ENCODE data around the gene SLC44A5. TPM values are rescaled to one million over a fixed set of nuclear protein-coding genes. Genes with fewer than 3 reads are reported as not detected.

Gene SLC44A5
- total and polyA plus RNA-seq, 10 of the 15 experiments (the other 5 are each of a cell fraction or from before 2014, with no cell fraction given) = 0.04 to 1.3 TPM; not detected in 8

DNA sequence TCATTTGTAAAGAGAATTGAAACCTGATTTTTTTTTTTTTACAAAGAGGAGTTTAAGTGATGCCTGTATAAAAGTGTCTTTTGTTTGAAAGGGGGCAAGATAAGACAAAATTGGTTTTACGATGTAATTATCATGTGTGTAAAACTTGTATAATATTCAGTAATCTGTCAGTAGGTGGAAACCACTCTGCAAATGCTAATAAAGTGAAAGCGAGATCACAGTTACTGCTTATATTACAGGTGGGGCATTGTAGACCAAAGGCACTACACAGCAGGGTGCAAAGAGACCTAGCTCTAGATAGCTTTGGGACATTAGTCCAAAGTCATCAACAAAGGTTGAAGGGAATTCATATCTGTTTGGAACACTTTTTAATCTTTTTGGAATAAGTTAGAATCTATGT is 302.5 kb downstream of the SLC44A5 start (continued):
- TF ChIP-seq MXI1 (IDR thresholded peaks at IDR 0.05; ENCODE audit: low read depth, low read length) (no peak), LARP7 (IDR thresholded peaks at IDR 0.05) (no peak), TCF3 (IDR thresholded peaks at IDR 0.05; ENCODE audit: borderline replicate concordance, insufficient read depth, low read depth, low read length) (no peak), MEF2A (IDR thresholded peaks at IDR 0.05; ENCODE audit: insufficient read depth, low read depth, low read length) (no peak), SUZ12 (IDR thresholded peaks at IDR 0.05; ENCODE audit: unreplicated experiment) (no peak), KAT2A (conservative IDR thresholded peaks at IDR 0.05; ENCODE audit: control insufficient read depth, low read depth, low read length) (no peak)
- TF ChIP-seq, protein P1, sequence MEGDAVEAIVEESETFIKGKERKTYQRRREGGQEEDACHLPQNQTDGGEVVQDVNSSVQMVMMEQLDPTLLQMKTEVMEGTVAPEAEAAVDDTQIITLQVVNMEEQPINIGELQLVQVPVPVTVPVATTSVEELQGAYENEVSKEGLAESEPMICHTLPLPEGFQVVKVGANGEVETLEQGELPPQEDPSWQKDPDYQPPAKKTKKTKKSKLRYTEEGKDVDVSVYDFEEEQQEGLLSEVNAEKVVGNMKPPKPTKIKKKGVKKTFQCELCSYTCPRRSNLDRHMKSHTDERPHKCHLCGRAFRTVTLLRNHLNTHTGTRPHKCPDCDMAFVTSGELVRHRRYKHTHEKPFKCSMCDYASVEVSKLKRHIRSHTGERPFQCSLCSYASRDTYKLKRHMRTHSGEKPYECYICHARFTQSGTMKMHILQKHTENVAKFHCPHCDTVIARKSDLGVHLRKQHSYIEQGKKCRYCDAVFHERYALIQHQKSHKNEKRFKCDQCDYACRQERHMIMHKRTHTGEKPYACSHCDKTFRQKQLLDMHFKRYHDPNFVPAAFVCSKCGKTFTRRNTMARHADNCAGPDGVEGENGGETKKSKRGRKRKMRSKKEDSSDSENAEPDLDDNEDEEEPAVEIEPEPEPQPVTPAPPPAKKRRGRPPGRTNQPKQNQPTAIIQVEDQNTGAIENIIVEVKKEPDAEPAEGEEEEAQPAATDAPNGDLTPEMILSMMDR (IDR thresholded peaks at IDR 0.05 in 2 of 3, conservative IDR thresholded peaks at IDR 0.05 in 1 of 3; ENCODE audit: control insufficient read depth in 2 of 3, extremely low read depth in 1 of 3, insufficient read depth in 1 of 3, low read depth in 3 of 3, low read length in 3 of 3) = no peak
- TF ChIP-seq, protein P2, sequence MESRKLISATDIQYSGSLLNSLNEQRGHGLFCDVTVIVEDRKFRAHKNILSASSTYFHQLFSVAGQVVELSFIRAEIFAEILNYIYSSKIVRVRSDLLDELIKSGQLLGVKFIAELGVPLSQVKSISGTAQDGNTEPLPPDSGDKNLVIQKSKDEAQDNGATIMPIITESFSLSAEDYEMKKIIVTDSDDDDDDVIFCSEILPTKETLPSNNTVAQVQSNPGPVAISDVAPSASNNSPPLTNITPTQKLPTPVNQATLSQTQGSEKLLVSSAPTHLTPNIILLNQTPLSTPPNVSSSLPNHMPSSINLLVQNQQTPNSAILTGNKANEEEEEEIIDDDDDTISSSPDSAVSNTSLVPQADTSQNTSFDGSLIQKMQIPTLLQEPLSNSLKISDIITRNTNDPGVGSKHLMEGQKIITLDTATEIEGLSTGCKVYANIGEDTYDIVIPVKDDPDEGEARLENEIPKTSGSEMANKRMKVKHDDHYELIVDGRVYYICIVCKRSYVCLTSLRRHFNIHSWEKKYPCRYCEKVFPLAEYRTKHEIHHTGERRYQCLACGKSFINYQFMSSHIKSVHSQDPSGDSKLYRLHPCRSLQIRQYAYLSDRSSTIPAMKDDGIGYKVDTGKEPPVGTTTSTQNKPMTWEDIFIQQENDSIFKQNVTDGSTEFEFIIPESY (IDR thresholded peaks at IDR 0.05) = no peak

DNA sequence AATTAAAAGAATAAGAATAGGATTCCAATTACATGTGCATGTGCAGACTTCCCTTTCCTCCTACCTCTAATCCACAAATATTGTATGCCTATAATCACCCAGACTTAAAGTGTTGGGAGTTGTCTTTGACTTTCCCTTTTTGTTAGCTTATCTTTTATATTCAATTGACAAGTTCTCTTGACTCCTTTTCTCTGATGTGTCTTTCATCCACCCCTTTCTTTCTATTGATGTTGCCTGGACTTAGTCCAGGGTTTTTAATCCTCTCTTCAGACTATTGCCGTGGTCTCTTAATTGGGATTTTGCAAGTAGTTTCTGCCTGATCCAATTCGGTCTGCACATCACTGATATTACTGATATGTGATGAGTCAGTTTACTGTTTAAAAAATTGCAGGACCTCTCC is 305.9 kb downstream of the SLC44A5 start:
- intact Hi-C loops (cut with micrococcal nuclease; ENCODE audit: unreplicated experiment) = no loop called here
- no peak overlapping the region for H3K4me3 ChIP-seq
- FAIRE-seq = no peak
- WGBS (ENCODE audit: insufficient coverage, insufficient replicate concordance, low lambda C conversion rate, missing lambda C conversion rate) = 71% methylated on average over 2 of the region's 2 CpGs
- SMC1A ChIA-PET (ENCODE audit: uncharacterized antibody, unreplicated experiment) = no interaction called here
- no peak overlapping the region for H3K27ac ChIP-seq (ENCODE audit: control insufficient read depth, insufficient read depth)
- no peak overlapping the region for H3K4me2 ChIP-seq (ENCODE audit: control insufficient read depth, insufficient read depth)
- H3K9ac ChIP-seq (ENCODE audit: control insufficient read depth, insufficient read depth, low read length) = no peak overlapping the region
- no peak for DNase-seq (ENCODE audit: low read depth, low spot score)
- H2AFZ ChIP-seq (ENCODE audit: control insufficient read depth, low read depth, low read length) = no peak overlapping the region
- no peaks in the 10 kb centered on the region for H3K79me2 ChIP-seq (ENCODE audit: control insufficient read depth, insufficient read depth, low read length)
- H3K4me1 ChIP-seq (ENCODE audit: control insufficient read depth, insufficient read depth, low read length) = no peaks in the 10 kb centered on the region
- in situ Hi-C loops (cut with MboI) = no loop called here
- H3K9me3 ChIP-seq (replicated peaks; ENCODE audit: control insufficient read depth, insufficient read depth, low read length) = no peaks in the 10 kb centered on the region
- POLR2A ChIA-PET = no interaction called here
- no peaks in the 10 kb centered on the region for H3K36me3 ChIP-seq (ENCODE audit: control insufficient read depth in 2 of 2, insufficient read depth in 2 of 2, low read length in 1 of 2)
- H4K20me1 ChIP-seq (ENCODE audit: control insufficient read depth, insufficient read depth) = no peaks in the 10 kb centered on the region
- ATAC-seq = no peak
- no TSS peak for BruUV-seq (replicated peaks)
- RAD21 ChIA-PET (ENCODE audit: unreplicated experiment) = no interaction called here
- CTCF ChIA-PET = no interaction called here
- no peaks in the 10 kb centered on the region for H3K27me3 ChIP-seq (replicated peaks in 1 of 2; ENCODE audit: control insufficient read depth in 2 of 2, insufficient read depth in 2 of 2, low read length in 1 of 2)
- TF ChIP-seq IKZF1 (conservative IDR thresholded peaks at IDR 0.05) (no peak), EED (IDR thresholded peaks at IDR 0.05; ENCODE audit: low read depth) (no peak)
- TF ChIP-seq, protein P3, sequence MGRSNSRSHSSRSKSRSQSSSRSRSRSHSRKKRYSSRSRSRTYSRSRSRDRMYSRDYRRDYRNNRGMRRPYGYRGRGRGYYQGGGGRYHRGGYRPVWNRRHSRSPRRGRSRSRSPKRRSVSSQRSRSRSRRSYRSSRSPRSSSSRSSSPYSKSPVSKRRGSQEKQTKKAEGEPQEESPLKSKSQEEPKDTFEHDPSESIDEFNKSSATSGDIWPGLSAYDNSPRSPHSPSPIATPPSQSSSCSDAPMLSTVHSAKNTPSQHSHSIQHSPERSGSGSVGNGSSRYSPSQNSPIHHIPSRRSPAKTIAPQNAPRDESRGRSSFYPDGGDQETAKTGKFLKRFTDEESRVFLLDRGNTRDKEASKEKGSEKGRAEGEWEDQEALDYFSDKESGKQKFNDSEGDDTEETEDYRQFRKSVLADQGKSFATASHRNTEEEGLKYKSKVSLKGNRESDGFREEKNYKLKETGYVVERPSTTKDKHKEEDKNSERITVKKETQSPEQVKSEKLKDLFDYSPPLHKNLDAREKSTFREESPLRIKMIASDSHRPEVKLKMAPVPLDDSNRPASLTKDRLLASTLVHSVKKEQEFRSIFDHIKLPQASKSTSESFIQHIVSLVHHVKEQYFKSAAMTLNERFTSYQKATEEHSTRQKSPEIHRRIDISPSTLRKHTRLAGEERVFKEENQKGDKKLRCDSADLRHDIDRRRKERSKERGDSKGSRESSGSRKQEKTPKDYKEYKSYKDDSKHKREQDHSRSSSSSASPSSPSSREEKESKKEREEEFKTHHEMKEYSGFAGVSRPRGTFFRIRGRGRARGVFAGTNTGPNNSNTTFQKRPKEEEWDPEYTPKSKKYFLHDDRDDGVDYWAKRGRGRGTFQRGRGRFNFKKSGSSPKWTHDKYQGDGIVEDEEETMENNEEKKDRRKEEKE (IDR thresholded peaks at IDR 0.05) = no peak

Measured in GM12878 (cell line).